Measurements from ENCODE around the gene DOCK7. TPM values are rescaled to one million over a fixed set of nuclear protein-coding genes. Genes with fewer than 3 reads are reported as not detected.
"Not testable (repeated sequence)": the region's sequence is repeated elsewhere in the genome, so short reads cannot be mapped to it uniquely, and the experiment has no call there.

The DOCK7 gene
- total RNA-seq, 4 donors from 2014 or later = 48.6 to 182 (median 92.9) TPM

DNA sequence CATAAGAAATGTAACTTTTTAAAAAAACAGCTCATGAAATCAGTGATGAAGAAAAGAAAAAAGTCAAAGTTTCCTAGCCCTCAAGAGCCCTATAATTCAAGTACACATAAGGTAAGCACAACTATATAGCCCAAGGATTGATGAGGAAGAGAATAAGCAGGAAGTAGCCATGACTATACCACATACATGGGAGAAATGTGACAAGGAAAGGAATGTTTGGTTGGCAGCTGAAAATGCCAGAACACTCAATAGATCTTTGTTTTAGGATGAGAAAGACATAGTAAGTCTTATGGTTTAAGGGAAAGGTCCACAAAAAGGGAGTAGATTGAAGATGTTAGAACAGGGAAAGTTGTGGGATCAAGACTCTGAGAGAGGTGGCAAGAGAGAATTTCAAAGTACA, 5.7 kb downstream of the DOCK7 start:
- no peaks in the 10 kb centered on the region for H3K9me3 ChIP-seq

GRCh38 chr1:62680992-62681391, 7.2 kb downstream of the DOCK7 start:
- H3K9me3 ChIP-seq; H3K4me3 ChIP-seq; H3K36me3 ChIP-seq; H3K27ac ChIP-seq; DNase-seq (ENCODE audit: low spot score in 2 of 2); H3K27me3 ChIP-seq: not testable (repeated sequence)
- H3K4me1 ChIP-seq = peaks cover 0 to 57% (median 15%) of the 10 kb centered on the region in 4 donors
- WGBS, 2 donors = 95 to 100% methylated on average over 2 of the region's 2 CpGs

More for the DNA sequence above, 5.7 kb downstream of the DOCK7 start:
- peak overlapping the region in 2 of 4 donors; percentile 68 to 81 for H3K27ac ChIP-seq
- peaks cover 0 to 51% (median 12%) of the 10 kb centered on the region in 4 donors for H3K4me1 ChIP-seq
- no peaks in the 10 kb centered on the region for H3K36me3 ChIP-seq
- no peaks in the 10 kb centered on the region for H3K27me3 ChIP-seq
- no peak overlapping the region for H3K4me3 ChIP-seq
- DNase-seq (ENCODE audit: low spot score in 2 of 2) = no peak
- TF ChIP-seq POLR2A (IDR thresholded peaks at IDR 0.05) (no peak), EP300 (IDR thresholded peaks at IDR 0.05) (no peak)
- TF ChIP-seq, protein P1, sequence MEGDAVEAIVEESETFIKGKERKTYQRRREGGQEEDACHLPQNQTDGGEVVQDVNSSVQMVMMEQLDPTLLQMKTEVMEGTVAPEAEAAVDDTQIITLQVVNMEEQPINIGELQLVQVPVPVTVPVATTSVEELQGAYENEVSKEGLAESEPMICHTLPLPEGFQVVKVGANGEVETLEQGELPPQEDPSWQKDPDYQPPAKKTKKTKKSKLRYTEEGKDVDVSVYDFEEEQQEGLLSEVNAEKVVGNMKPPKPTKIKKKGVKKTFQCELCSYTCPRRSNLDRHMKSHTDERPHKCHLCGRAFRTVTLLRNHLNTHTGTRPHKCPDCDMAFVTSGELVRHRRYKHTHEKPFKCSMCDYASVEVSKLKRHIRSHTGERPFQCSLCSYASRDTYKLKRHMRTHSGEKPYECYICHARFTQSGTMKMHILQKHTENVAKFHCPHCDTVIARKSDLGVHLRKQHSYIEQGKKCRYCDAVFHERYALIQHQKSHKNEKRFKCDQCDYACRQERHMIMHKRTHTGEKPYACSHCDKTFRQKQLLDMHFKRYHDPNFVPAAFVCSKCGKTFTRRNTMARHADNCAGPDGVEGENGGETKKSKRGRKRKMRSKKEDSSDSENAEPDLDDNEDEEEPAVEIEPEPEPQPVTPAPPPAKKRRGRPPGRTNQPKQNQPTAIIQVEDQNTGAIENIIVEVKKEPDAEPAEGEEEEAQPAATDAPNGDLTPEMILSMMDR (IDR thresholded peaks at IDR 0.05) = no peak

- H3K27ac ChIP-seq; H3K4me3 ChIP-seq; DNase-seq (ENCODE audit: low spot score in 2 of 2); H3K27me3 ChIP-seq; H3K36me3 ChIP-seq; H3K9me3 ChIP-seq: not testable (repeated sequence)
- H3K4me1 ChIP-seq = peaks cover 0 to 36% (median 9%) of the 10 kb centered on the region in 4 donors
- 91 to 97% methylated on average over 2 of the region's 2 CpGs for WGBS, 2 donors
Observed at GRCh38 chr1:62677822-62678221, 10.4 kb downstream of the DOCK7 start.

- Histone ChIP-seq H3K4me1 (peaks cover 0 to 35% (median 9%) of the 10 kb centered on the region in 4 donors), H3K27ac (peak overlapping the region in 2 of 4 donors; percentile 15 to 23), H3K9me3 (no peaks in the 10 kb centered on the region), H3K36me3 (peaks cover 0 to 5% (median 0%) of the 10 kb centered on the region in 3 donors), H3K27me3 (no peaks in the 10 kb centered on the region), H3K4me3 (no peak overlapping the region)
- TF ChIP-seq, protein P1 (IDR thresholded peaks at IDR 0.05) = no peak
- DNase-seq (ENCODE audit: low spot score in 2 of 2) = no peak
- WGBS, 2 donors = 66 to 69% methylated on average over 2 of the region's 2 CpGs
Observed at GRCh38 chr1:62676611-62677356, 11.4 kb downstream of the DOCK7 start.

DNA sequence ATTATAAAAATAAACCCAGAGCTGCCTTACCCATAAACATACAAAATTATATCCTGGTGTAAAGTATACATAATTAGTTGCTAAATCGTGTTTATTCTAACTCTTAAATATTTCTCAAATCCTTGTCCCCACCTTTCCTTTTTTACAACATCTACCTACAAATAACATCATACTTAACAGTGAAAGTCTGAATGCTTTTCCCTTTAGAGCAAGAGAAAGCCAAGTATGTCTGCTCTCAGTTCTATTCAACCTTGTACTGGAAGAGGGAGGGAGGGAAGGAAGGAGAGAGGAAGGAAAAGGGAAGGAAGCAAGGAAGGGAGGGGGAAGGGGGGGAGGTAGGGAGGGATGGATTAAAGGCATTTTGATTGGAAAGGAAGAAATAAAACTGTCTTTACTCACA, 14.6 kb downstream of the DOCK7 start:
- Histone ChIP-seq H3K9me3 (no peaks in the 10 kb centered on the region), H3K27ac (peak overlapping the region in 1 of 4 donors; percentile 10), H3K4me3 (no peak overlapping the region), H3K27me3 (no peaks in the 10 kb centered on the region), H3K4me1 (peaks cover 0 to 33% (median 9%) of the 10 kb centered on the region in 4 donors), H3K36me3 (peaks cover 0 to 5% (median 0%) of the 10 kb centered on the region in 3 donors)
- 73 to 81% methylated on average over 1 of the region's 1 CpG for WGBS, 2 donors
- TF ChIP-seq POLR2A (IDR thresholded peaks at IDR 0.05) = no peak
- TF ChIP-seq EP300 (IDR thresholded peaks at IDR 0.05) = no peak
- TF ChIP-seq, protein P1 (IDR thresholded peaks at IDR 0.05) = no peak
- DNase-seq (ENCODE audit: low spot score in 2 of 2) = no peak

DNA sequence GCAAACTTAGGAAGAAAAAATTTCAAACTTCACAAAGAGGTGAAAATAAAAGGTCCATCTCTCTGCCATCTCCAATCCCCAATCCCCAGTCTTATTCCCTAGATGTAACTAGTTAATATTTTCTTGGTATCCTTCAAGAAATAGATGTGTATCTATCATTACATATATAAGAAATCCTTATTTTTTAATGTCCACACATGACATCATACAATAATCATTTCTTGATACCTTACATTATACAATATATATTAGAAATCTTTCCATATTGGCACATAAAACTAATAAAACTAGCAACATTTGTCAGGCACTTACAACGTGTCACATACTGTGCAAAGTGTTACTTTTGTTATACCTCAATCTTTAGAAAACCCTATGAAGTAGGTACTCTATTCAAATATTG, 16.2 kb downstream of the DOCK7 start:
- WGBS, 2 donors = 59 to 68% methylated on average over 1 of the region's 1 CpG
- Histone ChIP-seq H3K4me3 (no peak overlapping the region), H3K9me3 (no peaks in the 10 kb centered on the region), H3K36me3 (peaks cover 0 to 5% (median 0%) of the 10 kb centered on the region in 3 donors), H3K27ac (no peak overlapping the region), H3K4me1 (peaks cover 0 to 31% (median 2%) of the 10 kb centered on the region in 4 donors), H3K27me3 (no peaks in the 10 kb centered on the region)
- DNase-seq (ENCODE audit: low spot score in 2 of 2) = no peak
- TF ChIP-seq POLR2A (IDR thresholded peaks at IDR 0.05) = no peak
- no peak for TF ChIP-seq EP300 (IDR thresholded peaks at IDR 0.05)
- TF ChIP-seq, protein P1 (IDR thresholded peaks at IDR 0.05) = no peak
